Upper lobe of left lung (tissue), 6 donors: ENCODE measurements around the gene BPHL. TPM values are rescaled to one million over a fixed set of nuclear protein-coding genes. Genes with fewer than 3 reads are reported as not detected.

Source experiments
- ATAC-seq, 2 donors: fragments of 200-7000 bp; cut with Tn5 transposase; one replicate each; pipeline ENCODE4 v1.9.1; 2022; ENCODE audit warnings: mild to moderate bottlenecking in 2 of 2, moderate library complexity in 2 of 2; ENCODE audit not compliant: low FRiP score in 2 of 2
- DNase-seq, 2 donors: peaks; one replicate each; pipeline ENCODE4 v3.0.0-alpha.2; 2019 to 2020
- H3K27ac ChIP-seq, 4 donors: fragments of 200-600 bp; sonication (generic); one replicate each; pipeline ENCODE4 v1.5.1; 2016 to 2019
- H3K27me3 ChIP-seq, 4 donors: fragments of 200-600 bp; sonication (generic); one replicate each; pipeline ENCODE4 v1.5.1; 2017 to 2019
- H3K36me3 ChIP-seq, 4 donors: fragments of 200-600 bp; sonication (generic); one replicate each; pipeline ENCODE4 v1.5.1; 2016 to 2019
- H3K4me1 ChIP-seq, 4 donors: fragments of 200-600 bp; sonication (generic); one replicate each; pipeline ENCODE4 v1.5.1; 2018 to 2019
- H3K4me3 ChIP-seq, 4 donors: fragments of 200-600 bp; sonication (generic); one replicate each; pipeline ENCODE4 v1.5.1; 2017 to 2019; ENCODE audit warnings: mild to moderate bottlenecking in 2 of 4, moderate library complexity in 1 of 4
- H3K9me3 ChIP-seq, 4 donors: fragments of 200-600 bp; sonication (generic); one replicate each; pipeline ENCODE4 v1.5.1; 2018 to 2019
- CTCF ChIP-seq, 6 experiments: fragments of 450-650 bp in 4 of 6; fragments of 200-600 bp in 2 of 6; sonication (generic) in 2 of 6; IDR thresholded peaks; one replicate each; pipeline ENCODE4 v1.5.1; 2016 to 2019; ENCODE audit warnings: antibody characterized with exemption in 6 of 6
- EP300 ChIP-seq, 4 donors: sonication (generic); formaldehyde crosslinking; IDR thresholded peaks; one replicate each; pipeline ENCODE4 v1.5.1; 2017; ENCODE audit warnings: antibody characterized with exemption in 4 of 4, control low read depth in 2 of 4
- POLR2A ChIP-seq, 4 donors: fragments of 450-650 bp; IDR thresholded peaks; one replicate each; pipeline ENCODE4 v1.5.1; 2016 to 2017; ENCODE audit warnings: antibody characterized with exemption in 4 of 4, mild to moderate bottlenecking in 2 of 4
- POLR2AphosphoS5 ChIP-seq, 2 donors: sonication (generic); formaldehyde crosslinking; IDR thresholded peaks; one replicate each; pipeline ENCODE4 v1.5.1; 2017; ENCODE audit warnings: antibody characterized with exemption in 2 of 2
- WGBS, 2 donors: methylation state at CpG; one replicate each; pipeline ENCODE4 v1.1.5; 2017 to 2018; 5-methylcytosine and 5-hydroxymethylcytosine counted together
- total RNA-seq, 6 donors: library from RNA; depleted of rRNA in 4 of 6; stranded (reverse); fragments of >200 nt in 4 of 6; gene quantifications; one replicate each; pipeline versions ENCODE4 v1.1.0 to v1.2.1, GENCODE V29; 2016 to 2021
- donor health status: DM: no; HTN: no; CAD: no; lungs with moderate emphysema.
- donor health status: DM: no; HTN: yes; CAD: no; lungs with severe emphysema.

The BPHL gene
- total RNA-seq, 6 donors from 2014 or later = 6.3 to 16.8 (median 11.2) TPM

DNA sequence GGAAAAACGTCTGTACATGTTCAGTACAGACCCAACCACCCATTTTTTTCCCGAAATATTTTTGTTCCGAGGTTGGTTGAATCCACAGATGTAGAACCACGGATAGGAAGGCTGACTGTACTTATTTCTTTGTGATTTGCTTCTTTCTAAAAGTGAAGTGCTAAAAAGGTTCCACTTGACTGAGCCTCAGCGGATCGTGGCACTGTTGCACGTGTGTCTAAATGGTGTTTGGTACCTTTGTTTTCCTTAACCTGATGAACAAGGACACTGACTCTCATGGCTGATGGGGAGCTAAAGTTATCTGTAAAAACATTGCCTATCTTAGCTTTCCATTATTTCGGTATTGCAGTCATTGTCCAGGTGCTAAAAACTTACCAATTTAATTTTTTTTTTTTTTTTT, 6.2 kb downstream of the BPHL start:
- Histone ChIP-seq H3K4me1 (peaks cover 0 to 3% (median under 1%) of the 10 kb centered on the region in 4 donors), H3K36me3 (peaks cover 0 to 12% (median 0%) of the 10 kb centered on the region in 4 donors), H3K27me3 (no peaks in the 10 kb centered on the region), H3K9me3 (no peaks in the 10 kb centered on the region), H3K27ac (no peak overlapping the region), H3K4me3 (no peak overlapping the region)
- DNase-seq (no peak), ATAC-seq (no peak)
- 80 to 87% methylated on average over 8 of the region's 8 CpGs for WGBS, 2 donors
- TF ChIP-seq EP300 (IDR thresholded peaks at IDR 0.05) = no peak

DNA sequence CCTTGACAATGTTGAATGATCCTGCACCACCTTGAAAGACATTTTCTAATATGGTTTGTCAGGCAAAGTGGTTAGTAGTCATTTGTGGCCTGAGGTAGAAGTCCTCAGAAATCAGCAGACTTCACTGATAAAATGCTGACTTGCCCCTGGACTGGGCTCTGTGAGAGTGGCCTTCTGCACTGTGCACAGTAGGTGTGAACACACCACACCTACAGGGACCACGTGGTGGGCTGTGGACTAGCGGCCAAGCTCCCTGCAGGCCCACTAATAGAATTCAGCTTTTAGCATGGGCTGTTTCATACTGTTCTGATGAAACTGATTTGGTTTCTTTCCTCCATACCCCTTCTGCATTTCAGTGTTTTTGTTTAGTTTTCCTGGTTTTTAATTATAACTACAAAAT, 7.3 kb downstream of the BPHL start:
- no peak overlapping the region for H3K27ac ChIP-seq
- H3K27me3 ChIP-seq = no peaks in the 10 kb centered on the region
- H3K4me3 ChIP-seq = no peak overlapping the region
- ATAC-seq (no peak), DNase-seq (no peak)
- WGBS, 2 donors = 43 to 46% methylated on average over 2 of the region's 2 CpGs
- H3K9me3 ChIP-seq = no peaks in the 10 kb centered on the region
- TF ChIP-seq POLR2A (IDR thresholded peaks at IDR 0.05) (no peak), EP300 (IDR thresholded peaks at IDR 0.05) (no peak), CTCF (IDR thresholded peaks at IDR 0.05) (no peak), POLR2AphosphoS5 (IDR thresholded peaks at IDR 0.05) (no peak)
- H3K36me3 ChIP-seq = peaks cover 0 to 17% (median 2%) of the 10 kb centered on the region in 4 donors
- H3K4me1 ChIP-seq = peaks cover 0 to 3% (median 0%) of the 10 kb centered on the region in 4 donors

DNA sequence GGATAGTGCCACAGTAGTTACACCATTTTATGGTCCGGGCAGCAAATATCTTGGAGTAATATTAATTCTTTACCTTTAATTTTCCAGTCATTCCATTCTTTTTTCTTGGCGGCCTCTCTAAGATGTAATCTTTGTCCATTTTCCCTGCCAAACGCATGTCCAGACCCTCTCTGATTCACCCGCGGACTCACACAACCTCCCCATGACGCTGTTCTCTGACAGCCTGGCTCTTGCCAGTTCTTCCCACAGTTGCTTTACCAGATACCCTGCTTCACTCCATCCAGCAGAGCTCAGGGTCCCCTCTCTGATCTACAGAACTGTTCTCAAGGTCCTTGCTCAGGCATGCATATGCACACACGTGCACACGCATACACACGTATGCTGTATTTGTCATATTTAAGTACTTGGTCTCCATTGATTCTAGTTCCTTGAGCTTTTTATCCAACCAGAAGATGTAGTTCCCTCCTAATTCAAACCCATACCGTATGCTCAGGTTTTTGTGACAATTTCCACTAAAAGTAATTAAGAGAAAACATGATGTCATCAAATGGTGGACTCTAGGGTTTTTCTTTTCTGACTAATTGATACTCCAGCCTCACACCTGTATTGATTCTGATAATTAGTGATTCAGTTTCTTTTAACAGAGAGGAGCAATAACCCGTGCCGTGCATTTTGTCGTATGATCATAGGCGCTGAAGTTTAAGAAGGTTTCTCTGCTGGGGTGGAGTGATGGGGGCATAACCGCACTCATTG, 10.0 kb downstream of the BPHL start:
- no peak for DNase-seq
- no peaks in the 10 kb centered on the region for H3K9me3 ChIP-seq
- ATAC-seq = no peak
- H3K4me1 ChIP-seq = peaks cover 0 to 3% (median 0%) of the 10 kb centered on the region in 4 donors
- H3K36me3 ChIP-seq = peaks cover 0 to 20% (median 2%) of the 10 kb centered on the region in 4 donors
- no peak overlapping the region for H3K4me3 ChIP-seq
- H3K27me3 ChIP-seq = no peaks in the 10 kb centered on the region
- 97% methylated on average over 15 of the region's 15 CpGs for WGBS, 2 donors
- H3K27ac ChIP-seq = no peak overlapping the region
- TF ChIP-seq POLR2A (IDR thresholded peaks at IDR 0.05) (no peak), CTCF (IDR thresholded peaks at IDR 0.05) (no peak)

DNA sequence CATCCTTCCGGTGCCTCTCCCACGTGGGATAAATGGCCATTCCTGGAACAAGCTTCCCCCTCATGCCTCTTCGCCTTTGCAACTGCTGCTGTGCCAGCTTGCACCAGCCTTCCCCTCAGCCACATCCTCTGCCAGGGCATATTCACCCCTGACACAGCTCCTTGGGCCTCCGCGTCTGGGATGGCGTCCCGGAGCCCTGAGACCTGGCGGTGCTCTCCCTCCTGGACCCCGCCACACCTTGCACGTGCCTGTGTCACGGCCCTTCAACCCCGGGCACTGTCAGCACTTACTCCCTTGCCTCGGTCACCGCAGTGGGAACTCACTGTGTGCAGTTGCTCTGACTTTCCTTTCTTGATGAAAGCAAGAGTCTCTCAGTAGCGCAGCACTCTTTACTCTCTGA, 13.2 kb downstream of the BPHL start:
- Histone ChIP-seq H3K4me1 (no peaks in the 10 kb centered on the region), H3K27ac (no peak overlapping the region), H3K36me3 (peaks cover 0 to 20% (median 4%) of the 10 kb centered on the region in 4 donors), H3K4me3 (no peak overlapping the region), H3K9me3 (no peaks in the 10 kb centered on the region), H3K27me3 (no peaks in the 10 kb centered on the region)
- DNase-seq (no peak), ATAC-seq (peak in 1 of 2 donors; percentile 47)
- WGBS, 2 donors = 95% methylated on average over 15 of the region's 15 CpGs
- TF ChIP-seq EP300 (IDR thresholded peaks at IDR 0.05) = no peak

DNA sequence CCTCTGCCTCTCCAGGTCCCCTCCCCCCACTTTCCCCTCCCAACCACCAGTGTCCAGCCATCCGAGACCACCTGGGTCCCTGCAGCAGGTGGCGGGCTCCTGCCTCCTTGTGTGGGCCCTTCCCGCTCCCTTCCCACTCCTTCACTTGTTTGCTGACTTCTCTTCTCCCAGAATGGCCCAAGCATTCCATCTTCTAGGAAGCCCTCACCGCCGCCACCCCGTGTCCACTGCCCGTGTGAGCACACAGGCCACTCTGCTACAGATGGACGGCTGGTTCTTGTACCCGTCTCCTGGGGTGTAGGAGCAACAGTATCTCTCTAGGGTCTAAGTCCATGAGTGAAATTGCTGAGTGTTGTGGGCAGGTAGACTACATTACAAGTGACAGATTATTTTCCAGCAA, 15.0 kb downstream of the BPHL start:
- 94 to 95% methylated on average over 9 of the region's 9 CpGs for WGBS, 2 donors
- DNase-seq = no peak
- no peak for ATAC-seq
- Histone ChIP-seq H3K9me3 (no peaks in the 10 kb centered on the region), H3K27ac (no peak overlapping the region), H3K36me3 (peaks cover 0 to 33% (median 4%) of the 10 kb centered on the region in 4 donors), H3K27me3 (no peaks in the 10 kb centered on the region), H3K4me3 (no peak overlapping the region), H3K4me1 (peaks cover 0 to 3% (median 1%) of the 10 kb centered on the region in 4 donors)
- TF ChIP-seq EP300 (IDR thresholded peaks at IDR 0.05) (no peak), POLR2A (IDR thresholded peaks at IDR 0.05) (no peak), POLR2AphosphoS5 (IDR thresholded peaks at IDR 0.05) (no peak), CTCF (IDR thresholded peaks at IDR 0.05) (no peak)
